ENCODE measurements around the gene RNF182. TPM values are rescaled to one million over a fixed set of nuclear protein-coding genes. Genes with fewer than 3 reads are reported as not detected.

Gene RNF182
- total RNA-seq, 1 donor: 3.3 TPM

DNA sequence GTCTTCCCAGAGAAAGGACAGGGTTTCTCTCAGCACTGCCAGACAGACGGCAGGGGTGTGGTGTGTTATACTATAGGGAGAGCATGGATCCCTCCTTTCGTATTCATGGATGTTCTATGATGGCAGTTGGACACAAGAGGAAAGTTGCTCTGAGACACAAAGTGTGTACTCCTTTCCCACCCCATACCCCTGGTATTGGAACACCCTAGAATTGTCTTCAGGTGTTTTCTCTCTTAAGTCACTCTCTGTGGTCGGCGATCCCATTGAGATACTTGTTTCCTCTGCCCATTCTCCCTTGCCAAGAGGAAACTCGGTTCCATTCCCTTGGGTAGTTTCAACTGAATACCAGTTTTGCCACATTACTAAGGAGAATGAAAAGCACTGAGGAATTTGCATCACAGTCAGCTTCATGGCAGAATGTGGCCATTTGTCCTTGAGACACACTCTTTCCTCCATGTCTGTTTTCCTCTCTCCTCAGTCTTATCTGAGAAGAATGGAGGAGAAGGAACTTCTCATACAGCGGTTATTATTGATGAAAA is 53.4 kb downstream of the RNF182 start:
- Histone ChIP-seq H3K36me3 (ENCODE audit: insufficient read depth, low read length) (no peaks in the 10 kb centered on the region), H3K4me1 (ENCODE audit: insufficient read depth, low read length) (no peaks in the 10 kb centered on the region), H3K4me2 (ENCODE audit: insufficient read depth, low read length) (no peak overlapping the region), H4K20me1 (ENCODE audit: insufficient read depth, low read length) (no peaks in the 10 kb centered on the region), H2AFZ (ENCODE audit: low read length) (no peak overlapping the region), H3K27ac (ENCODE audit: low read depth, low read length) (no peak overlapping the region), H3K4me3 (ENCODE audit: insufficient read depth, low read length) (no peak overlapping the region), H3K9me3 (ENCODE audit: low read depth, low read length) (no peaks in the 10 kb centered on the region), H3K27me3 (ENCODE audit: insufficient read depth, low read length) (no peaks in the 10 kb centered on the region), H3K79me2 (ENCODE audit: insufficient read depth, low read length) (no peaks in the 10 kb centered on the region)
- TF ChIP-seq, protein P1, sequence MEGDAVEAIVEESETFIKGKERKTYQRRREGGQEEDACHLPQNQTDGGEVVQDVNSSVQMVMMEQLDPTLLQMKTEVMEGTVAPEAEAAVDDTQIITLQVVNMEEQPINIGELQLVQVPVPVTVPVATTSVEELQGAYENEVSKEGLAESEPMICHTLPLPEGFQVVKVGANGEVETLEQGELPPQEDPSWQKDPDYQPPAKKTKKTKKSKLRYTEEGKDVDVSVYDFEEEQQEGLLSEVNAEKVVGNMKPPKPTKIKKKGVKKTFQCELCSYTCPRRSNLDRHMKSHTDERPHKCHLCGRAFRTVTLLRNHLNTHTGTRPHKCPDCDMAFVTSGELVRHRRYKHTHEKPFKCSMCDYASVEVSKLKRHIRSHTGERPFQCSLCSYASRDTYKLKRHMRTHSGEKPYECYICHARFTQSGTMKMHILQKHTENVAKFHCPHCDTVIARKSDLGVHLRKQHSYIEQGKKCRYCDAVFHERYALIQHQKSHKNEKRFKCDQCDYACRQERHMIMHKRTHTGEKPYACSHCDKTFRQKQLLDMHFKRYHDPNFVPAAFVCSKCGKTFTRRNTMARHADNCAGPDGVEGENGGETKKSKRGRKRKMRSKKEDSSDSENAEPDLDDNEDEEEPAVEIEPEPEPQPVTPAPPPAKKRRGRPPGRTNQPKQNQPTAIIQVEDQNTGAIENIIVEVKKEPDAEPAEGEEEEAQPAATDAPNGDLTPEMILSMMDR (IDR thresholded peaks at IDR 0.05; ENCODE audit: extremely low read depth, low read depth, low read length): no peak
- no peak for DNase-seq (ENCODE audit: insufficient read length, low spot score, missing footprints)

DNA sequence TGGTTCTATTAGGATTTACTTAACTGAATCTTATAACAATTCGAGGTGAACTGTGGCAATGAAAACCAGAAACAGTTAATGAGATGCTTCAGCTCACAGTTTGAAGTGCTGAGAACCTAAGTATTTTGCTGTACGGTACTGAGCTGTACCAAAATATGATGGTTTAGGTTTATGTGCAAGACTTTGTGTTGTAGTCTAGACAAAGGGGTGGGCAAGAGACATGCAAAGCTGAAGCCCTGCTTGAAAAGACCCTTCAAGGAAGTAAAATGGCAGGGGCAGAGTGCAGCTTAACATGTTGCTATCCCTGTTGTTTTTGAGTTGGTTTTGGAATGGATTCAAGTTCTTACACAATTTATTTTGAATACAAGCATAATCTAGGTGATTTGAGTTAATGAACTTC is 54.0 kb downstream of the RNF182 start:
- no peak overlapping the region for H3K27ac ChIP-seq (ENCODE audit: low read depth, low read length)
- H3K27me3 ChIP-seq (ENCODE audit: insufficient read depth, low read length): no peaks in the 10 kb centered on the region
- TF ChIP-seq, protein P1 (IDR thresholded peaks at IDR 0.05; ENCODE audit: extremely low read depth, low read depth, low read length): no peak
- H3K4me1 ChIP-seq (ENCODE audit: insufficient read depth, low read length): no peaks in the 10 kb centered on the region
- no peak overlapping the region for H2AFZ ChIP-seq (ENCODE audit: low read length)
- no peaks in the 10 kb centered on the region for H3K36me3 ChIP-seq (ENCODE audit: insufficient read depth, low read length)
- no peak overlapping the region for H3K4me3 ChIP-seq (ENCODE audit: insufficient read depth, low read length)
- no peaks in the 10 kb centered on the region for H4K20me1 ChIP-seq (ENCODE audit: insufficient read depth, low read length)
- DNase-seq (ENCODE audit: insufficient read length, low spot score, missing footprints): peak; percentile 8
- H3K9me3 ChIP-seq (ENCODE audit: low read depth, low read length): no peaks in the 10 kb centered on the region
- H3K4me2 ChIP-seq (ENCODE audit: insufficient read depth, low read length): no peak overlapping the region
- H3K79me2 ChIP-seq (ENCODE audit: insufficient read depth, low read length): no peaks in the 10 kb centered on the region

DNA sequence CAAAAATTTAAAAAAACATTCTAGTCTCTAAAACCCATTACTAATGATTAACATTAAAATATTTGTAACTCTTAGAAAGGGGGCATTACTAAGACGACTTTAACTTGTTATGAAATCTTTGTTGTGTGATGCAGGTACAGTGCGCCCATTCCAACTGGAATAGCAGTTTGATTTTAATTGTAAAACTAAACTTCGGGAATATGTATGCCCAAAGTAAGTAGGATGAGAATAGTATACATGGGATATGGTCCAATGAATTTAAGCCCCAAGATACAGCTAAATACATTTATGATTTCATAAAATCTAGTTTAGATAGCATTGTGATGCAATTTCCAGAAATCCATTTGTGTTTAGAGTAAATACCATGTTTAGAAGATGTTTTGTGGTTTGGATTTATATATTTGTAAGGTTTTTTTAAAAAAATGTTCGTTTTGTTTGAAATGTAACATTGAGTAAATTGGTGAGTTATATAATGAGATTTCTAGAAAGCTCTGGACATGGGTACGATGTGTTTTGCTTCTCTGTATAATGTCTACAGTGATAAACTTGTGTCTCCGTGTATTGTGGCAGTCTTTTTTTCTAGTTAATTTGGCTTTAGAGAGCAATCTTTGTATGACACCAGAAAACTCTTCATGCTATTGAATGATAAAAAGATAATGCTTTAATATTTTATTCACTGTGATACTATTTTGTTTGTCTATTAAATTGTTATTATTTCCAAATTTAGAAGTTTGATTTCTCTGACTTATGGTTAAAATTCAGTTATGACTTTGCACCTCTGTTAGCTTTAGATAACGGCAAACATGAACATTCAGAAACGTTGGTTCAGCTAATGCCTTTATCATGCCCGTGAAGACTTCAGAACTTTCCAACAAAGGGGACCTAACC is 54.8 kb downstream of the RNF182 start:
- Histone ChIP-seq H3K27me3 (ENCODE audit: insufficient read depth, low read length) (no peaks in the 10 kb centered on the region), H2AFZ (ENCODE audit: low read length) (no peak overlapping the region), H3K27ac (ENCODE audit: low read depth, low read length) (no peak overlapping the region), H3K4me2 (ENCODE audit: insufficient read depth, low read length) (no peak overlapping the region), H4K20me1 (ENCODE audit: insufficient read depth, low read length) (no peaks in the 10 kb centered on the region), H3K4me1 (ENCODE audit: insufficient read depth, low read length) (peaks cover 3% of the 10 kb centered on the region), H3K4me3 (ENCODE audit: insufficient read depth, low read length) (no peak overlapping the region), H3K79me2 (ENCODE audit: insufficient read depth, low read length) (no peaks in the 10 kb centered on the region), H3K9me3 (ENCODE audit: low read depth, low read length) (no peaks in the 10 kb centered on the region), H3K36me3 (ENCODE audit: insufficient read depth, low read length) (no peaks in the 10 kb centered on the region)
- DNase-seq (ENCODE audit: insufficient read length, low spot score, missing footprints): no peak
- TF ChIP-seq, protein P1 (IDR thresholded peaks at IDR 0.05; ENCODE audit: extremely low read depth, low read depth, low read length): no peak

DNA sequence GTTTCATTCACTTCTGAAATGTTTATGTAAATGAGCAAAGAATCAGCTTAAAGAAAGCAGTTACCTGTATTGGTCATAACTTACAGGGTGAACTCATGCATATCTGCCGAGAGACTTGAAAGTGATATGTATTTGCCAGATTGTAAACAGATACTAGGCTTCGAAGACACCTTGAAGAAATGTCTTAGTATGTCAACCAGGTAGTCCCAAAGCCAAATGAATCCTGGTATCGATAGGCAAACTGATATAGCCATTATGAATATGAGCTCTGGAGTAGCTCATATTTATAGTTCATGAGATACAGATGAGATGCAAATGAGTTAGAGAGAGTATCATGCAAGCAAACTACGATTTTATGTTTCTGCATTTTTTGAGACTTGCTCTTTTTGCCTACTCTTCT is 55.8 kb downstream of the RNF182 start:
- Histone ChIP-seq H3K9me3 (ENCODE audit: low read depth, low read length) (no peaks in the 10 kb centered on the region), H3K4me3 (ENCODE audit: insufficient read depth, low read length) (no peak overlapping the region), H3K4me2 (ENCODE audit: insufficient read depth, low read length) (no peak overlapping the region), H3K27me3 (ENCODE audit: insufficient read depth, low read length) (no peaks in the 10 kb centered on the region), H3K27ac (ENCODE audit: low read depth, low read length) (no peak overlapping the region), H4K20me1 (ENCODE audit: insufficient read depth, low read length) (no peaks in the 10 kb centered on the region), H3K4me1 (ENCODE audit: insufficient read depth, low read length) (peaks cover 4% of the 10 kb centered on the region), H3K79me2 (ENCODE audit: insufficient read depth, low read length) (no peaks in the 10 kb centered on the region), H3K36me3 (ENCODE audit: insufficient read depth, low read length) (no peaks in the 10 kb centered on the region), H2AFZ (ENCODE audit: low read length) (no peak overlapping the region)
- no peak for DNase-seq (ENCODE audit: insufficient read length, low spot score, missing footprints)
- TF ChIP-seq, protein P1 (IDR thresholded peaks at IDR 0.05; ENCODE audit: extremely low read depth, low read depth, low read length): no peak
